MM.1S (cell line): Measurements from ENCODE around the gene ESRRB.

Source experiments
- DNase-seq: peaks from one replicate; pipeline ENCODE4 v3.0.0-alpha.2; 2015
- H2AFZ ChIP-seq: fragments of 300-600 bp; sonication (generic); 2 replicates; pipeline ENCODE4 v1.6.0; 2016; ENCODE audit warnings: antibody characterized with exemption, low read length
- H3F3A ChIP-seq: fragments of 300-600 bp; sonication (generic); 2 replicates; pipeline ENCODE4 v1.6.1; 2016; ENCODE audit warnings: mild to moderate bottlenecking, antibody characterized with exemption, low read length, moderate library complexity, mixed read lengths; ENCODE audit not compliant: insufficient read depth
- H3K27ac ChIP-seq: fragments of 300-600 bp; sonication (generic); 2 replicates; pipeline ENCODE4 v1.5.1; 2016; ENCODE audit warnings: mild to moderate bottlenecking, low read length
- H3K27me3 ChIP-seq: fragments of 300-600 bp; sonication (generic); replicated peaks from 2 replicates; pipeline ENCODE4 v1.6.0; 2016; ENCODE audit warnings: low read length; ENCODE audit not compliant: insufficient read depth
- H3K36me3 ChIP-seq: fragments of 300-600 bp; sonication (generic); replicated peaks from 2 replicates; pipeline ENCODE4 v1.6.1; 2016; ENCODE audit warnings: mild to moderate bottlenecking, low read length, mixed read lengths; ENCODE audit not compliant: insufficient read depth
- H3K4me1 ChIP-seq: fragments of 300-600 bp; sonication (generic); 2 replicates; pipeline ENCODE4 v1.6.1; 2016; ENCODE audit warnings: low read length, mixed read lengths
- H3K4me2 ChIP-seq: fragments of 300-600 bp; sonication (generic); 2 replicates; pipeline ENCODE4 v1.6.0; 2016; ENCODE audit warnings: low read depth, low read length
- H3K4me3 ChIP-seq: fragments of 300-600 bp; sonication (generic); 2 replicates; pipeline ENCODE4 v1.5.1; 2016; ENCODE audit warnings: low read length, mixed read lengths
- H3K79me2 ChIP-seq: fragments of 300-600 bp; sonication (generic); 2 replicates; pipeline ENCODE4 v1.6.1; 2016; ENCODE audit warnings: mixed run types, low read length, mixed read lengths
- H3K9ac ChIP-seq: fragments of 300-600 bp; sonication (generic); 2 replicates; pipeline ENCODE4 v1.6.1; 2016; ENCODE audit warnings: low read length, mixed read lengths
- H3K9me2 ChIP-seq: fragments of 300-600 bp; sonication (generic); replicated peaks from 2 replicates; pipeline ENCODE4 v1.6.1; 2016; ENCODE audit warnings: mild to moderate bottlenecking, low read length, mixed read lengths; ENCODE audit not compliant: insufficient read depth
- H3K9me3 ChIP-seq: fragments of 300-600 bp; sonication (generic); replicated peaks from 2 replicates; pipeline ENCODE4 v1.6.1; 2016; ENCODE audit warnings: mild to moderate bottlenecking, low read length, mixed read lengths; ENCODE audit not compliant: insufficient read depth
- H4K20me1 ChIP-seq: fragments of 300-600 bp; sonication (generic); 2 replicates; pipeline ENCODE4 v1.6.1; 2016; ENCODE audit warnings: mild to moderate bottlenecking, low read length, moderate library complexity, mixed read lengths; ENCODE audit not compliant: insufficient read depth
- CTCF ChIP-seq: fragments of 300-600 bp; sonication (generic); IDR thresholded peaks from 2 replicates; pipeline ENCODE4 v1.5.1; 2016; ENCODE audit warnings: antibody characterized with exemption, low read length, mixed read lengths
- EZH2 ChIP-seq: fragments of 300-600 bp; sonication (generic); optimal IDR thresholded peaks from 2 replicates; pipeline ENCODE3; 2017; ENCODE audit warnings: low read depth, mild to moderate bottlenecking, antibody characterized with exemption, low read length, mixed read lengths
- EZH2phosphoT487 ChIP-seq: fragments of 300-600 bp; sonication (generic); IDR thresholded peaks from 2 replicates; pipeline ENCODE4 v1.6.1; 2018; ENCODE audit warnings: antibody characterized with exemption, low read length

ESRRB gene

GRCh38 chr14:76424359-76424758 lies 48.4 kb downstream of the ESRRB start:
- Histone ChIP-seq H3K4me2 (no peak overlapping the region), H4K20me1 (no peaks in the 10 kb centered on the region), H3K9ac (no peak overlapping the region), H3K27me3 (no peaks in the 10 kb centered on the region), H3K9me3 (no peaks in the 10 kb centered on the region), H3K4me1 (no peaks in the 10 kb centered on the region), H3K27ac (no peak overlapping the region), H2AFZ (no peak overlapping the region), H3F3A (no peaks in the 10 kb centered on the region), H3K36me3 (no peaks in the 10 kb centered on the region), H3K4me3 (no peak overlapping the region), H3K79me2 (no peaks in the 10 kb centered on the region), H3K9me2 (no peaks in the 10 kb centered on the region)
- DNase-seq = no peak
- TF ChIP-seq EZH2 (no peak), CTCF (no peak), EZH2phosphoT487 (no peak)

DNA sequence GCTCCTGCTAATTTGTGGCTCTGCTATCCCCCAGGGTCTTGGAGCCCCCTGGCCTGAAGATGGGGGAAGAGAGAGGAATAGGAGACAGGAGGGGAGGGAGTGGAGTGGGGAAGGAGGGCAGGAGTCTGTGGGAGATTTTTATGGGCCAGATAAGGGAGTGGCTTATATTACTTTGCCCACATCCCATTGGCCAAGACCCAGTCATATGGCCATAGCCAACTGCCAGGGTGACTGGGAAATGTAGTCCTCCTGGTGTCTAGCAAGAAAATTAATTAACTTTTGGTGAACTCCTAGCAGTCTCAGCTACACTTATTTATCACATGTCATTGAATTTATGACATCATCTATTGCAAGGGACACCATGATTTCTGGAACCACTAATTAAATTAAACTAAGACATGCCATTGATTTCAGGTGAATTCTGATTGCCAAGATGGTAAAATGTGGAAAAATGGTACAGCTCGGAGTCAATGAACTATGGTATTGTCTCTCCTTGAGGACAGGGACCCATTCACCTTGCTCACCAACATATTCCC lies 50.3 kb downstream of the ESRRB start:
- H3F3A ChIP-seq = no peaks in the 10 kb centered on the region
- no peaks in the 10 kb centered on the region for H3K4me1 ChIP-seq
- H3K4me3 ChIP-seq = no peak overlapping the region
- DNase-seq = no peak
- no peak for TF ChIP-seq CTCF
- no peak for TF ChIP-seq EZH2
- no peaks in the 10 kb centered on the region for H3K36me3 ChIP-seq
- no peaks in the 10 kb centered on the region for H3K27me3 ChIP-seq
- no peak overlapping the region for H3K4me2 ChIP-seq
- H3K9me3 ChIP-seq = no peaks in the 10 kb centered on the region
- H3K27ac ChIP-seq = no peak overlapping the region
- no peak overlapping the region for H3K9ac ChIP-seq
- no peaks in the 10 kb centered on the region for H3K9me2 ChIP-seq
- no peaks in the 10 kb centered on the region for H4K20me1 ChIP-seq
- no peak overlapping the region for H2AFZ ChIP-seq
- H3K79me2 ChIP-seq = no peaks in the 10 kb centered on the region

DNA sequence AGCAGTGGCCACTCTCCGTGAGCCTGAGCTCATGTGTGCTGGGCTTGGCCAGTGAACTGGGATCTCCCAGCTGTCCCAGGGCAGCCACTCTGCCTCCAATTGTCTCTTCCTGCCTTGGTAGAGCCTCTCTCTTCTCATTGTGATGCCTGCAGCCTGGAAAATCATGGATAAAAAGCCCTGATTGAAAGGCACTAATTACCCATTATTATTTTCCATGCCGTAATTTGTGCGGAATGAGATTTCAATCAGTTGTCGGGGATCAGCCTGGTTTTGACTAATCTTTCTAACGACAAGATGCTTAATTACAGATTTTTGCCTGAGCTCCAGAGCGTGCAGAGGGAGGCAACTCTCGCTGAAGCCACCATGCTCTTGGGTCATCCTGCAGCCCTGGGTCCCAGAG lies 52.7 kb downstream of the ESRRB start:
- Histone ChIP-seq H3K9me2 (no peaks in the 10 kb centered on the region), H3K36me3 (no peaks in the 10 kb centered on the region), H3K9ac (no peak overlapping the region), H3K9me3 (no peaks in the 10 kb centered on the region), H3K79me2 (no peaks in the 10 kb centered on the region), H3F3A (no peaks in the 10 kb centered on the region), H3K27ac (no peak overlapping the region), H2AFZ (no peak overlapping the region), H4K20me1 (no peaks in the 10 kb centered on the region), H3K27me3 (no peaks in the 10 kb centered on the region), H3K4me2 (no peak overlapping the region), H3K4me3 (no peak overlapping the region), H3K4me1 (no peaks in the 10 kb centered on the region)
- TF ChIP-seq CTCF (no peak), EZH2phosphoT487 (no peak), EZH2 (no peak)
- DNase-seq = no peak
